ENCODE data around the gene STARD5.

The STARD5 gene

GRCh38 chr15:81311752-81312464 lies 12.0 kb downstream of the STARD5 start:
- DNase-seq: no peak

GRCh38 chr15:81310480-81310879 lies 13.5 kb downstream of the STARD5 start:
- no peak for DNase-seq

- no peak for DNase-seq
Observed at GRCh38 chr15:81309647-81310450, 14.1 kb downstream of the STARD5 start.

GRCh38 chr15:81308260-81308659 lies 15.7 kb downstream of the STARD5 start:
- no peak for DNase-seq

GRCh38 chr15:81304226-81304625 lies 19.7 kb downstream of the STARD5 start:
- no peak for DNase-seq

- DNase-seq: no peak
Observed at GRCh38 chr15:81303244-81304225, 20.4 kb downstream of the STARD5 start.

GRCh38 chr15:81302701-81303109 lies 21.2 kb downstream of the STARD5 start:
- no peak for DNase-seq

- DNase-seq: peak in 1 of 2 donors; percentile 57
Observed at GRCh38 chr15:81301815-81302399, 22.0 kb downstream of the STARD5 start.

- no peak for DNase-seq
Observed at GRCh38 chr15:81301385-81301784, 22.6 kb downstream of the STARD5 start.

- no peak for DNase-seq
Observed at GRCh38 chr15:81299630-81300273, 24.2 kb downstream of the STARD5 start.

GRCh38 chr15:81299156-81299555 lies 24.8 kb downstream of the STARD5 start:
- DNase-seq: no peak

GRCh38 chr15:81298611-81299010 lies 25.3 kb downstream of the STARD5 start:
- no peak for DNase-seq

- DNase-seq: no peak
Observed at GRCh38 chr15:81297603-81298575, 26.1 kb downstream of the STARD5 start.

GRCh38 chr15:81297147-81297572 lies 26.8 kb downstream of the STARD5 start:
- DNase-seq: no peak

GRCh38 chr15:81296673-81297072 lies 27.3 kb downstream of the STARD5 start:
- DNase-seq: peak; percentile 64 to 70

GRCh38 chr15:81296186-81296585 lies 27.8 kb downstream of the STARD5 start:
- DNase-seq: no peak

GRCh38 chr15:81295486-81296121 lies 28.3 kb downstream of the STARD5 start:
- no peak for DNase-seq

GRCh38 chr15:81294516-81294880 lies 29.4 kb downstream of the STARD5 start:
- DNase-seq: no peak

- peak; percentile 77 to 81 for DNase-seq
Observed at GRCh38 chr15:81293728-81294515, 30.0 kb downstream of the STARD5 start.

Data from stimulated activated CD4-positive, alpha-beta T cell treated with anti-CD3 and anti-CD28 coated beads, Interleukin-2, amount 100 ng/mL, for 24 hours (primary cell).